AG10803 (cell line): Measurements from ENCODE around the gene FARS2.
"Not testable (repeated sequence)": the region's sequence is repeated elsewhere in the genome, so short reads cannot be mapped to it uniquely, and the experiment has no call there.

ENCODE experiments used
- DNase-seq: peaks from one replicate; pipeline ENCODE4 v3.0.0; 2010; ENCODE audit warnings: low read depth
- H3K4me3 ChIP-seq: 2 replicates; pipeline ENCODE4 v1.5.1; 2011; ENCODE audit warnings: mild to moderate bottlenecking, low read length, control low read depth
- TF ChIP-seq, protein P1 (sequence below): conservative IDR thresholded peaks from 2 replicates; pipeline ENCODE4 v1.5.1; 2011; ENCODE audit warnings: mild to moderate bottlenecking, low read length, control low read depth, inconsistent platforms

FARS2 gene

DNA sequence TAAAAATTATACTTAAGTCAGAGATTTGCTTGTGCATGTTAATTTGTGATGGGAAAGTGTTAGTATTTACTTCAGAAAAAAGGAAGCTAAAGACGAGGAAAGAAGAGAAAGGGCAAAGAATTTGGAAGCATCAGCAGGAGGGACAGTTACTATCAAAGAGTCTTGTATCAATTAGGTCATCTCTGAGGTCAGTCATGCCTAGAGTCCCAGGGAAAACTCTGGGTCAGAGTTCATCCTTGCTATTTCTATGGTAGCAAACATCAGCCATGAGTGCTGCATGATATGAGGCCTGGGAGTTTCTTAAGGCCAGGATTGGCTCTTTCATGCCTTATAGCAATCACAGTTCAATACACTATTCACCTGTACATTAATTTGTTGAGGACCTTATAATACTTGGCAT is 292.9 kb downstream of the FARS2 start:
- H3K4me3 ChIP-seq = no peak overlapping the region
- TF ChIP-seq, protein P1, sequence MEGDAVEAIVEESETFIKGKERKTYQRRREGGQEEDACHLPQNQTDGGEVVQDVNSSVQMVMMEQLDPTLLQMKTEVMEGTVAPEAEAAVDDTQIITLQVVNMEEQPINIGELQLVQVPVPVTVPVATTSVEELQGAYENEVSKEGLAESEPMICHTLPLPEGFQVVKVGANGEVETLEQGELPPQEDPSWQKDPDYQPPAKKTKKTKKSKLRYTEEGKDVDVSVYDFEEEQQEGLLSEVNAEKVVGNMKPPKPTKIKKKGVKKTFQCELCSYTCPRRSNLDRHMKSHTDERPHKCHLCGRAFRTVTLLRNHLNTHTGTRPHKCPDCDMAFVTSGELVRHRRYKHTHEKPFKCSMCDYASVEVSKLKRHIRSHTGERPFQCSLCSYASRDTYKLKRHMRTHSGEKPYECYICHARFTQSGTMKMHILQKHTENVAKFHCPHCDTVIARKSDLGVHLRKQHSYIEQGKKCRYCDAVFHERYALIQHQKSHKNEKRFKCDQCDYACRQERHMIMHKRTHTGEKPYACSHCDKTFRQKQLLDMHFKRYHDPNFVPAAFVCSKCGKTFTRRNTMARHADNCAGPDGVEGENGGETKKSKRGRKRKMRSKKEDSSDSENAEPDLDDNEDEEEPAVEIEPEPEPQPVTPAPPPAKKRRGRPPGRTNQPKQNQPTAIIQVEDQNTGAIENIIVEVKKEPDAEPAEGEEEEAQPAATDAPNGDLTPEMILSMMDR = no peak
- no peak for DNase-seq

DNA sequence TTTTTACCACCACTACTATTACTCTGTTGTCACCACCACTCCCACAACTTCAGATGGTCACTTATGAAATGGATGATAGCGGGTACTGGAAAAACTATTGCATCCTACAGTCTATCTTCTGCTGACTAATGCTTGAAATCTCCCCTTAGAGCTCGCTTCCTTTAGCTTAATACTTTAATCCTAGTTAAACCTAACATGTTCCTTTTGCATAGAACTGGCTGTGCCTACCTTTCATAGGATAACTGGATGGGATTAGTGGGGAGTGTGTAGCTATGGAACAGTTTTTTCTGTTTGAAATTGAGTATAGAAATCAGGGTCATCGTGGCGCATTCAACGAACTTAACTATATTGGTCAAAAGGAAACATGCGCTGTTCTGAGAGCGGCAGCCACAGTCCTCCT is 294.7 kb downstream of the FARS2 start:
- DNase-seq = no peak
- H3K4me3 ChIP-seq = no peak overlapping the region
- TF ChIP-seq, protein P1 = no peak

DNA sequence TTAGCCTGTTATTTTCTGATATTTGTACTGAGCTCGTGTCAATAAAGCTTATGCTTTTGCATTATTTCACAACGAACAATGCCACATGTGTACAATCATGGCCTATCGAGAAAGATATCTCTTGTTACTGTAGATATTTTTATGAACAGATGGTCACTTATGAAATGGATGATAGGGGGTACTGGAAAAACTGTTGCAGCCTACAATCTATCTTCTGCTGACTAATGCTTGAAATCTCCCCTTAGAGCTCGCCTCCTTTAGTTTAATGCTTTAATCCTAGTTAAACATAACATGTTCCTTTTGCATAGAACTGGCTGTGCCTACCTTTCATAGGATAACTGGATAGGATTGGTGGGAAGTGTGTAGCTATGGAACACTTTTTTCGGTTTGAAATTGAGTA is 296.2 kb downstream of the FARS2 start:
- TF ChIP-seq, protein P1 = no peak
- H3K4me3 ChIP-seq = no peak overlapping the region
- no peak for DNase-seq

DNA sequence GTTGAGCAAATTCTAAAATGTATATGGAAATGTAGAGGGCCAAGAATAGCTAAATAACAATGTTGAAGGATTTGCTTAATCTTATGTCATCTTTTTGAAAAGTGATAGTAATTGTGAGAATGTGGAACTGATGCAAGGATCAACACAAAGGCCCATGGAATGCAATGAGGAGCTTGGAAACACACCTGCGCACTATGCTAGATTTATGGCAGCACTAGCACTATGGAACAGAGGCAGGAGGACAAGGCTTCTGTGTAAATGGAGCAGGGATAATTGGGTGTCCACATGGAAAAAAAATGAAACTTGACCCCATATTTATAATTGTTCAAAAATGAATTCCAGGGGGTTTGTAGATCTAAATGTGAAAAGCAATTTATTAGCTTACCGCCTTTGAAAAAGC is 298.3 kb downstream of the FARS2 start:
- no peak overlapping the region for H3K4me3 ChIP-seq
- TF ChIP-seq, protein P1 = no peak
- DNase-seq = no peak

DNA sequence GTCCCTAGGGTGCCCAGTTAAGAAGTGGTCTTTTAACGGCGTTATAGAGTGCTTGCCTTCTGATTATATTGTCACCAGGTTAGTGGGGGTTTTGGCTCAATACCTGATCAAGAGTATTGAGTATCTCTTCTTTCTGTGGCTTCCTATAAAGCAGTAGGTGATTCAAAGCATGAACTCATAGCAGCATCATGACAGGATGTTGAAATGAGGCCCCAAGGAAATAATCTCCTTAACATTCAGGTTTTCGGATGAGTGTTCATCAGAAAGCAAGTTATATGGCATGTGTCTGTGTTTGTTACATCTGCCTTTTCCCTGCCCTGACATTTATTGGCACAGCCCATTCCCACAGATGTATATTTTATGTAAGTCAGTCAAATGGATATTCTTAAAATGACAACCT is 301.0 kb downstream of the FARS2 start:
- no peak overlapping the region for H3K4me3 ChIP-seq
- DNase-seq = no peak
- TF ChIP-seq, protein P1 = no peak

DNA sequence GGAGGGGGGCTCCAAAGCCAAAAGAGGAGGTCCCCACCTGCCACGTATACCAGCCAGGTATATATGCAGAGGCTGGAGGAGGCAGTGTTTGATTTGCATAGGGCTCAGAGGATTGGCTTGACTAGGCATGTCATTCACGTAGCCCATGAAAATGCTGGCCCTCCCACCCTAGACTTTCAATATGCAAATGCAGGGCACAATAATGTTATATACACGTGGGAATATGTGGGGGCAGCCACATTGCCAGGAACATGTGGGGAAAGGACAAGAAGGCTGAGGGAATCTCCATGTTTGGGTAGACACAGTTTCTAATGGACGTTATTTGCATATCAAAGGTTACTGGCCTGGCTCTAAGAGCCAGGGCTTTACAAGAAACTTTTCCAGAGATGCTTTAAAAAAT is 301.8 kb downstream of the FARS2 start:
- no peak for DNase-seq
- no peak overlapping the region for H3K4me3 ChIP-seq
- TF ChIP-seq, protein P1 = no peak

DNA sequence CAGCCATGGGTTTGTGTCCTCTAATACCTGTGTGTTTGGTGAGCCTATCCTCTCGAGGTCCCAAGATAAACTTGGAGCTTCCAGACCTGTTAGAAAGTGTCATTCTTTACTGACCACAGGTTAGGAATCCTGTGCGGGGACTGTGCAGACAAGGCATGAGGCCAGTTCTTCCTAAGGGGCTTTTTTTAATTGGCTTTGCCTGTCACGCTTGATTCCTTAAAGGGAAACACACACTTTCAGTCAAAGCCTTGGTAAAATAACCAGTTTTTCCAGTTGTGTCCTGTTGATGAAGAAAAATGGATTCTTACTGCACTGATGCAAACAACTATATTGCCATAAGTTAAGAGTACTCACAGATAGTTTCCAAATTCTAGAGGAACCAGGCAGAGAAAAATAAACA is 303.4 kb downstream of the FARS2 start:
- peak; percentile 6 for DNase-seq
- not testable (repeated sequence) for H3K4me3 ChIP-seq

DNA sequence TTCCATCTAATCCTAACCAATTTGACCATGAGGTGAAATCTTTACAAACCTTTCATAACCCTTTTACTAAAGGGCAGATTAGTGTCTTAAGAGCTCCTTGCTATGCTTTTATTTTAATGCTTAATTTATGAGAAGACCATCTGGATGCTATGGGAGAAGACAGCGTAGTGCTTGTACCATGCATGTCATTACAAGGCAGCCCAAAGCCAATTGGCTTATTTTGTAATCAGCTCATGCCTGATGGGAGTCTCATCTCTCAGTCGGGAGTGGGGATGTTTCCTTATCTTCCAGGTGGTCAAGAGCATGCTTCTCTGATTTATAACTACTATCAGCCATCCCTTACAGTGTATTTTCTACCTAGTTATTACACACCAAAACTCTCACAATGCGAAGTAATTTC is 304.7 kb downstream of the FARS2 start:
- no peak for DNase-seq
- TF ChIP-seq, protein P1 = no peak
- no peak overlapping the region for H3K4me3 ChIP-seq
